Keratinocyte (primary cell): ENCODE results near the gene SPAG6. TPM values are rescaled to one million over a fixed set of nuclear protein-coding genes. Genes with fewer than 3 reads are reported as not detected.
A peak's percentile ranks its signal among the peaks of the same experiment; 100 is the strongest.

ENCODE experiments used
- DNase-seq: peaks from one replicate; pipeline ENCODE4 v3.0.0-alpha.2; 2011; ENCODE audit warnings: low read depth, missing footprints, low spot score
- FAIRE-seq: peaks from 2 replicates; lab custom pipeline; 2011; peaks lifted over from hg19 to GRCh38; lab: Jason Lieb, UNC
- H2AFZ ChIP-seq: 2 replicates; pipeline ENCODE4 v1.6.0; 2012; ENCODE audit warnings: low read length, control low read depth, inconsistent platforms; ENCODE audit not compliant: control insufficient read depth
- H3K27ac ChIP-seq: 2 replicates; pipeline ENCODE4 v1.5.1; 2011; ENCODE audit warnings: low read length; ENCODE audit not compliant: control insufficient read depth, insufficient read depth
- H3K27me3 ChIP-seq: 3 replicates; pipeline ENCODE4 v1.6.0; 2011; ENCODE audit warnings: low read length; ENCODE audit not compliant: control insufficient read depth, insufficient read depth; ENCODE audit errors: extremely low read depth
- H3K36me3 ChIP-seq, 2 experiments: 2 replicates in 1 of 2; 3 replicates in 1 of 2; pipeline ENCODE4 v1.5.1; 2011; ENCODE audit warnings: low read length in 2 of 2, mild to moderate bottlenecking in 1 of 2; ENCODE audit not compliant: control insufficient read depth in 2 of 2, insufficient read depth in 2 of 2; ENCODE audit errors: extremely low read depth in 1 of 2
- H3K4me1 ChIP-seq: 3 replicates; pipeline ENCODE4 v1.5.1; 2011; ENCODE audit warnings: low read length; ENCODE audit not compliant: control insufficient read depth, insufficient read depth; ENCODE audit errors: extremely low read depth
- H3K4me2 ChIP-seq: 3 replicates; pipeline ENCODE4 v1.6.0; 2011; ENCODE audit warnings: low read depth, low read length; ENCODE audit not compliant: control insufficient read depth, insufficient read depth; ENCODE audit errors: extremely low read depth
- H3K4me3 ChIP-seq, 3 experiments: fragments of 200-600 bp in 1 of 3; sonication (generic) in 1 of 3; 2 replicates in 2 of 3; 3 replicates in 1 of 3; pipeline ENCODE4 v1.5.1; 2011 to 2016; ENCODE audit warnings: low read length in 3 of 3, mild to moderate bottlenecking in 3 of 3, control low read depth in 2 of 3, inconsistent platforms in 1 of 3, low read depth in 1 of 3, mixed read lengths in 1 of 3, mixed run types in 1 of 3, moderate library complexity in 1 of 3; ENCODE audit not compliant: control insufficient read depth in 2 of 3, insufficient read depth in 2 of 3; ENCODE audit errors: extremely low read depth in 1 of 3
- H3K79me2 ChIP-seq: 2 replicates; pipeline ENCODE4 v1.6.0; 2012; ENCODE audit warnings: low read length; ENCODE audit not compliant: control insufficient read depth, insufficient read depth
- H3K9ac ChIP-seq: 3 replicates; pipeline ENCODE4 v1.6.0; 2011; ENCODE audit warnings: low read length; ENCODE audit not compliant: control insufficient read depth, insufficient read depth; ENCODE audit errors: extremely low read depth
- H3K9me1 ChIP-seq: 3 replicates; pipeline ENCODE4 v1.6.0; 2011; ENCODE audit warnings: low read length; ENCODE audit not compliant: control insufficient read depth, insufficient read depth; ENCODE audit errors: extremely low read depth
- H3K9me3 ChIP-seq: 2 replicates; pipeline ENCODE4 v1.5.1; 2012; ENCODE audit warnings: low read depth, low read length; ENCODE audit not compliant: control insufficient read depth
- H4K20me1 ChIP-seq: 3 replicates; pipeline ENCODE4 v1.6.0; 2011; ENCODE audit warnings: low read length; ENCODE audit not compliant: control insufficient read depth, insufficient read depth; ENCODE audit errors: extremely low read depth
- CTCF ChIP-seq, 3 experiments: IDR thresholded peaks in 1 of 3; conservative IDR thresholded peaks in 1 of 3; optimal IDR thresholded peaks in 1 of 3; 2 replicates in 2 of 3; 3 replicates in 1 of 3; pipeline versions ENCODE3 to v1.5.1; 2011; ENCODE audit warnings: low read length in 3 of 3, mild to moderate bottlenecking in 3 of 3, moderate library complexity in 2 of 3, control low read depth in 1 of 3, inconsistent platforms in 1 of 3; ENCODE audit not compliant: insufficient read depth in 2 of 3; ENCODE audit errors: extremely low read depth in 1 of 3
- EZH2 ChIP-seq: IDR thresholded peaks from one replicate; pipeline ENCODE4 v1.6.1; 2012; ENCODE audit warnings: inconsistent platforms, mild to moderate bottlenecking, low read length, moderate library complexity
- dilution Hi-C: fragments of 300-500 bp; cut with MboI; formaldehyde crosslinking; loops from one replicate; pipeline ENCODE4 v1.7.0; 2020; ENCODE audit warnings: low sequenced_read_pairs; ENCODE audit not compliant: extremely low pct_ligation_motif_present
- polyA plus RNA-seq, 5 experiments: library from polyadenylated mRNA; depleted of rRNA in 3 of 5; stranded (reverse) in 3 of 5; stranded (forward) in 1 of 5; unstranded in 1 of 5; fragments of >200 nt; gene quantifications; 1 replicate in 1 of 5; 2 replicates in 3 of 5; 3 replicates in 1 of 5; pipeline versions ENCODE4 v1.2.1 to v1.2.3, GENCODE V29; 2011 to 2012; ENCODE audit warnings: missing spikeins in 2 of 5, low read depth in 1 of 5, low replicate concordance in 1 of 5

SPAG6 gene
- polyA plus RNA-seq, 1 donor (not counting 4 experiments of a cell fraction or from before 2014, with no cell fraction given), result not detected

GRCh38 chr10:22319980-22320558, 25.2 kb upstream of the SPAG6 start:
- Histone ChIP-seq H3K4me1 (peaks cover 21% of the 10 kb centered on the region), H3K36me3 (no peaks in the 10 kb centered on the region), H2AFZ (peak overlapping the region; percentile 60), H4K20me1 (no peaks in the 10 kb centered on the region), H3K4me2 (peak overlapping the region; percentile 68), H3K9me3 (no peaks in the 10 kb centered on the region), H3K27me3 (peaks cover 14% of the 10 kb centered on the region), H3K79me2 (peaks cover 1% of the 10 kb centered on the region), H3K4me3 (peak overlapping the region; percentile 8 to 59 (median 12)), H3K9ac (peak overlapping the region; percentile 69), H3K9me1 (no peaks in the 10 kb centered on the region), H3K27ac (peak overlapping the region; percentile 36)
- no peak for TF ChIP-seq CTCF (optimal IDR thresholded peaks at IDR 0.05 in 1 of 3, IDR thresholded peaks at IDR 0.05 in 1 of 3, conservative IDR thresholded peaks at IDR 0.05 in 1 of 3; ENCODE audit: extremely low read depth in 1 of 3, insufficient read depth in 2 of 3, low read length in 3 of 3)
- TF ChIP-seq EZH2, result no peak
- DNase-seq (no peak), FAIRE-seq (no peak)
- dilution Hi-C loops, result no loop called here

- peaks cover 21% of the 10 kb centered on the region for H3K4me1 ChIP-seq
- H3K4me2 ChIP-seq, result peak within 1 kb of the TSS; percentile 76
- no peak for DNase-seq
- peaks cover 1% of the 10 kb centered on the region for H3K79me2 ChIP-seq
- FAIRE-seq, result no peak
- H3K9ac ChIP-seq, result peak within 1 kb of the TSS; percentile 79
- peak within 1 kb of the TSS; percentile 36 for H3K27ac ChIP-seq
- H3K36me3 ChIP-seq, result no peaks in the 10 kb centered on the region
- H3K4me3 ChIP-seq, result peak within 1 kb of the TSS; percentile 70 to 86 (median 74)
- H4K20me1 ChIP-seq, result no peaks in the 10 kb centered on the region
- H2AFZ ChIP-seq, result peak within 1 kb of the TSS; percentile 60
- no peaks in the 10 kb centered on the region for H3K9me3 ChIP-seq
- no peak for TF ChIP-seq CTCF (optimal IDR thresholded peaks at IDR 0.05 in 1 of 3, IDR thresholded peaks at IDR 0.05 in 1 of 3, conservative IDR thresholded peaks at IDR 0.05 in 1 of 3; ENCODE audit: extremely low read depth in 1 of 3, insufficient read depth in 2 of 3, low read length in 3 of 3)
- TF ChIP-seq EZH2, result no peak
- peaks cover 14% of the 10 kb centered on the region for H3K27me3 ChIP-seq
- no peaks in the 10 kb centered on the region for H3K9me1 ChIP-seq
- dilution Hi-C loops, result no loop called here
Observed at GRCh38 chr10:22320591-22321155, 24.6 kb upstream of the SPAG6 start, which contains the start of gene BMI1. BMI1 (plus strand) TSS chr10:22321099; CDS start chr10:22326450, 5,351 bp downstream.
